Body of pancreas (tissue), 4 donors: Measurements from ENCODE around the gene SLC25A23. TPM values are rescaled to one million over a fixed set of nuclear protein-coding genes. Genes with fewer than 3 reads are reported as not detected.

Source experiments
- ATAC-seq: fragments of 150-250 bp; one replicate; pipeline ENCODE4 v1.9.1; 2016
- DNase-seq, 4 donors: peaks; one replicate each; pipeline ENCODE4 v3.0.0-alpha.2; 2019
- H3K27ac ChIP-seq, 4 donors: fragments of 200-600 bp; sonication (generic); 1 replicate in 3 of 4; 2 replicates in 1 of 4; pipeline versions ENCODE4 v1.5.1 to v1.6.1; 2016 to 2019; ENCODE audit warnings: mild to moderate bottlenecking in 1 of 4, mixed read lengths in 1 of 4, moderate library complexity in 1 of 4
- H3K27me3 ChIP-seq, 2 donors: fragments of 200-600 bp; sonication (generic); one replicate each; pipeline ENCODE4 v1.6.0; 2016; ENCODE audit warnings: mild to moderate bottlenecking in 1 of 2
- H3K36me3 ChIP-seq, 2 donors: fragments of 200-600 bp; sonication (generic); replicated peaks in 1 of 2; 2 replicates each; pipeline ENCODE4 v1.5.1; 2016; ENCODE audit warnings: low read depth in 2 of 2; ENCODE audit not compliant: insufficient read depth in 1 of 2
- H3K4me1 ChIP-seq: fragments of 200-600 bp; sonication (generic); one replicate; pipeline ENCODE4 v1.6.0; 2016
- H3K4me3 ChIP-seq, 2 donors: fragments of 200-600 bp; sonication (generic); 1 replicate in 1 of 2; 2 replicates in 1 of 2; pipeline ENCODE4 v1.5.1; 2016 to 2019
- H3K9me3 ChIP-seq, 3 donors: fragments of 200-600 bp; sonication (generic); 1 replicate in 2 of 3; 2 replicates in 1 of 3; pipeline ENCODE4 v1.5.1; 2016
- CTCF ChIP-seq, 7 experiments: fragments of 450-650 bp in 4 of 7; fragments of 200-600 bp in 3 of 7; sonication (generic) in 3 of 7; IDR thresholded peaks; one replicate each; pipeline ENCODE4 v1.5.1; 2016 to 2019; ENCODE audit warnings: antibody characterized with exemption in 7 of 7
- POLR2A ChIP-seq, 3 donors: fragments of 450-650 bp; IDR thresholded peaks; one replicate each; pipeline ENCODE4 v1.6.1; 2016; ENCODE audit warnings: antibody characterized with exemption in 3 of 3, mild to moderate bottlenecking in 2 of 3
- WGBS, 2 donors: methylation state at CpG; one replicate each; pipeline ENCODE4 v1.1.5; 2017; 5-methylcytosine and 5-hydroxymethylcytosine counted together
- intact Hi-C: fragments of 100-400 bp; cut with DNase I; formaldehyde crosslinking; loops from one replicate; pipeline ENCODE4 v1.15.1; 2023
- total RNA-seq, 2 donors: library from RNA; depleted of rRNA; stranded (reverse); fragments of >200 nt; gene quantifications; one replicate each; pipeline ENCODE4 v1.1.0, GENCODE V29; 2016

SLC25A23 gene
- total RNA-seq, 2 donors from 2014 or later: 11.5 to 49.3 TPM

GRCh38 chr19:6500837-6501739 is 41.5 kb upstream of the SLC25A23 start:
- Histone ChIP-seq H3K27me3 (no peaks in the 10 kb centered on the region), H3K36me3 (no peaks in the 10 kb centered on the region), H3K27ac (no peak overlapping the region), H3K9me3 (no peaks in the 10 kb centered on the region), H3K4me1 (peaks cover 16% of the 10 kb centered on the region), H3K4me3 (no peak overlapping the region)
- no peak for DNase-seq
- no peak for ATAC-seq
- 69 to 72% methylated on average over 7 to 24 of the region's 24 CpGs for WGBS, 2 donors
- TF ChIP-seq POLR2A (IDR thresholded peaks at IDR 0.05) (no peak), CTCF (IDR thresholded peaks at IDR 0.05) (no peak)
- intact Hi-C loops: no loop called here

GRCh38 chr19:6499052-6499790 is 39.6 kb upstream of the SLC25A23 start:
- Histone ChIP-seq H3K27me3 (no peaks in the 10 kb centered on the region), H3K36me3 (no peaks in the 10 kb centered on the region), H3K27ac (no peak overlapping the region), H3K9me3 (no peaks in the 10 kb centered on the region), H3K4me3 (no peak overlapping the region), H3K4me1 (peaks cover 16% of the 10 kb centered on the region)
- 79 to 83% methylated on average over 17 of the region's 17 CpGs for WGBS, 2 donors
- DNase-seq (no peak), ATAC-seq (no peak)
- no peak for TF ChIP-seq POLR2A (IDR thresholded peaks at IDR 0.05)
- no peak for TF ChIP-seq CTCF (IDR thresholded peaks at IDR 0.05)
- intact Hi-C loops: no loop called here

GRCh38 chr19:6498294-6499036 is 38.9 kb upstream of the SLC25A23 start:
- H3K4me1 ChIP-seq: peaks cover 16% of the 10 kb centered on the region
- no peak overlapping the region for H3K4me3 ChIP-seq
- WGBS, 2 donors: 71 to 76% methylated on average over 6 to 7 of the region's 7 CpGs
- DNase-seq (no peak), ATAC-seq (no peak)
- no peak overlapping the region for H3K27ac ChIP-seq
- H3K27me3 ChIP-seq: no peaks in the 10 kb centered on the region
- no peaks in the 10 kb centered on the region for H3K36me3 ChIP-seq
- intact Hi-C loops: no loop called here
- no peaks in the 10 kb centered on the region for H3K9me3 ChIP-seq
- TF ChIP-seq POLR2A (IDR thresholded peaks at IDR 0.05): no peak
- no peak for TF ChIP-seq CTCF (IDR thresholded peaks at IDR 0.05)

- ATAC-seq (no peak), DNase-seq (no peak)
- no peak for TF ChIP-seq POLR2A (IDR thresholded peaks at IDR 0.05)
- TF ChIP-seq CTCF (IDR thresholded peaks at IDR 0.05): no peak
- no peaks in the 10 kb centered on the region for H3K27me3 ChIP-seq
- H3K36me3 ChIP-seq: no peaks in the 10 kb centered on the region
- intact Hi-C loops: no loop called here
- H3K4me3 ChIP-seq: no peak overlapping the region
- no peak overlapping the region for H3K27ac ChIP-seq
- 92 to 97% methylated on average over 5 to 19 of the region's 19 CpGs for WGBS, 2 donors
- H3K4me1 ChIP-seq: no peaks in the 10 kb centered on the region
- no peaks in the 10 kb centered on the region for H3K9me3 ChIP-seq
Measured at GRCh38 chr19:6495947-6496346, 36.4 kb upstream of the SLC25A23 start.
